Duodenal mucosa (tissue), 2 donors: ENCODE measurements around the gene LANCL2.

Experiments
- H3K27ac ChIP-seq: one replicate; pipeline ENCODE4 v1.7.0; 2013; ENCODE audit warnings: low read depth, low read length
- H3K27me3 ChIP-seq, 2 donors: one replicate each; pipeline ENCODE4 v1.7.0; 2013; ENCODE audit warnings: low read length in 2 of 2, control low read depth in 1 of 2; ENCODE audit not compliant: insufficient read depth in 2 of 2, control insufficient read depth in 1 of 2
- H3K36me3 ChIP-seq, 2 donors: one replicate each; pipeline ENCODE4 v1.7.0; 2013; ENCODE audit warnings: low read length in 2 of 2, control low read depth in 1 of 2; ENCODE audit not compliant: insufficient read depth in 2 of 2, control insufficient read depth in 1 of 2
- H3K4me1 ChIP-seq, 2 donors: one replicate each; pipeline ENCODE4 v1.7.0; 2013; ENCODE audit warnings: low read length in 2 of 2, control low read depth in 1 of 2; ENCODE audit not compliant: insufficient read depth in 2 of 2, control insufficient read depth in 1 of 2
- H3K4me3 ChIP-seq, 2 donors: one replicate each; pipeline ENCODE4 v1.7.0; 2013; ENCODE audit warnings: low read length in 2 of 2, low read depth in 1 of 2
- H3K9ac ChIP-seq, 2 donors: one replicate each; pipeline ENCODE4 v1.7.0; 2013; ENCODE audit warnings: low read length in 2 of 2, low read depth in 1 of 2
- H3K9me3 ChIP-seq, 2 donors: one replicate each; pipeline ENCODE4 v1.7.0; 2013; ENCODE audit warnings: low read length in 2 of 2, control low read depth in 1 of 2; ENCODE audit not compliant: control insufficient read depth in 1 of 2

Gene LANCL2

DNA sequence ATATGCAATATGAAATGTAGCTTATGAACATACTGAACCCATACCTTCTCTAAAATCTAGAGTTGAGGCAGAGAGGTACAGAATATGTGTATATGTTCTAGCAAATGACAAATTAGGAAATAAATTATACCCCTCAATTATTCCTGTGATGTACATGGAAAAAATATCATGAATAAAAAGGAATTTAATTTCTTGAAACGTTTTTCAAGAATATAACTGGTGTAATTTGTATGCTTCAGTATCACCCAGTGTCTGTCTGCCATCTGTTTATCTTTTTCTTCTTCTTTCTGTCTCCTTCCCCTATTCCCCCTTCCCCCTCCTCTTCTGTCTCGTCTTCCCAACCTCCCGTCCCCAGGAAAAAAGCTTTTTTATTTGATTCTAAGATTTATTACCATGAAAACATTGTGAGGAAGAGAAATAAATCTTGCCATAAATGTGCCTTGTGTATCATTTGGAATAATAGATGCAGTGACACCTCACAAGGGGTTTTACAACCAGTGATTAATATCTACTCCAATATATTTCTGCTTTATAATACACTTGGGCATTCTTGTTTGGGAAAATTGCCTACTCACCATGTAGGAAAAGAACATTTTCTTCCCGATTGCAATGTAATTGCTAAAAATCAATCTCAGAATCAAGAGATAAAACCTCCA lies 12.2 kb downstream of the LANCL2 start:
- H3K36me3 ChIP-seq: no peaks in the 10 kb centered on the region
- H3K4me3 ChIP-seq: no peak overlapping the region
- no peaks in the 10 kb centered on the region for H3K27me3 ChIP-seq
- H3K9me3 ChIP-seq: no peaks in the 10 kb centered on the region
- no peaks in the 10 kb centered on the region for H3K4me1 ChIP-seq
- no peak overlapping the region for H3K9ac ChIP-seq
- no peak overlapping the region for H3K27ac ChIP-seq

DNA sequence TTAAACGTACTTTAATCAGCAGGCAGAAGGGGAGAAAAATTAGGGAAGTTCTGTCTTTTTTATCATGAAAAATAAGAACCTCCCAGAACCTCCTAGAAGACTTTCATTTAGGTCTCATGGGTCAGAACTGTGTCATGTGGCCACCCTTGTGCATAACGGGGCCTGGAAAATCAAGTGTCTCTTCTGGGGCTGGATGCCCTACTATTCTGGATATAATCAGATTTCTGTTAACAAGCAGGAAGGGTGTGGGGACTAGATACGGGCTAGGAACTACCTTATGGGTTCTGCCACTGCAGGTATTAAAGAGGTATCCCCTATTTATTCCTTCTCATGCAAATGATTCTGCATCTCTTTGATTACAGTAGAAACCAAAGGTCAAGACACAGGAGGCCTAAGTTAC lies 14.1 kb downstream of the LANCL2 start:
- Histone ChIP-seq H3K27ac (no peak overlapping the region), H3K27me3 (no peaks in the 10 kb centered on the region)

DNA sequence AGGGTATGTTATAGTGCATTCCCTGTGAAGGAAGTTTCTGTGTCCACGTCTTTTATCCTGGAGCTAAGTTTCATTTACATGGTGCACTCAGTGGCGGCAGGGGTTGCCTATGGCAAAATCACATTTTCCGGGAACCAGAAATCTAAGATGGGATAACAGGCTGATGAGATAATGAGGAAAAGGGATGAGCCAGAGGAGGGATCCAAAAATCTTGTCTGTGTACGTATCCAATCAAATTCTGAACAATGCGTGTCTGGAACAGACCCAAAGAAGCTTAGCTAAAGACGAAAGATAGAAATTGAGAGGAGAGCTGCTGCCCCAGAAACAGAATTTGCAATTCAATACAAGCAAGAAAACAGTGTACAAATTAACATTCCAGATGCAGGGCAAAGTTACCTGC lies 16.1 kb downstream of the LANCL2 start:
- no peak overlapping the region for H3K9ac ChIP-seq
- peaks cover 6 to 9% of the 10 kb centered on the region in 2 donors for H3K9me3 ChIP-seq
- H3K36me3 ChIP-seq: no peaks in the 10 kb centered on the region
- no peaks in the 10 kb centered on the region for H3K27me3 ChIP-seq
- no peaks in the 10 kb centered on the region for H3K4me1 ChIP-seq
- no peak overlapping the region for H3K4me3 ChIP-seq
- no peak overlapping the region for H3K27ac ChIP-seq

More for the DNA sequence above, 14.1 kb downstream of the LANCL2 start:
- Histone ChIP-seq H3K9ac (no peak overlapping the region), H3K4me1 (no peaks in the 10 kb centered on the region), H3K9me3 (no peaks in the 10 kb centered on the region), H3K36me3 (no peaks in the 10 kb centered on the region), H3K4me3 (no peak overlapping the region)

DNA sequence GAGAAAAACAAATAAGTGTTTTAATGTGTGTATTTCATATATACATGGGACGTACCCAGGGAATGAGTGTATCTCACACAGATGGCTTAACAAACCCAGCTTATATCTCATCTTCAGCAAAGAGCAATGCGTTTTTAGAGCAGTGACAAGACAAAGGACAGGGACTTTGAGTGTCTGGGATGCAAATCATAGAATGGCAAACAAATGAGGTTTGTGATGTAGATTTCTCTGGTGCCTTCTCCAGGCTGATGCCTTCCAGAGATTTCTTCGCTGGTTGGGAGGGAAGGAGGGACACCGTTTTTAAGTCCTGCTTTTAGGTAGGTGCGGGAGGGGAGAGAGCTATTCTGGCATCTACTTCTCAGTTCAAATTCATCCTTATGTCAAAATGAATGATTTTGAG lies 16.6 kb downstream of the LANCL2 start:
- Histone ChIP-seq H3K27ac (no peak overlapping the region), H3K9me3 (peaks cover 11 to 14% of the 10 kb centered on the region in 2 donors), H3K9ac (no peak overlapping the region), H3K27me3 (no peaks in the 10 kb centered on the region), H3K36me3 (peaks cover 0 to 3% of the 10 kb centered on the region in 2 donors), H3K4me3 (no peak overlapping the region), H3K4me1 (no peaks in the 10 kb centered on the region)

DNA sequence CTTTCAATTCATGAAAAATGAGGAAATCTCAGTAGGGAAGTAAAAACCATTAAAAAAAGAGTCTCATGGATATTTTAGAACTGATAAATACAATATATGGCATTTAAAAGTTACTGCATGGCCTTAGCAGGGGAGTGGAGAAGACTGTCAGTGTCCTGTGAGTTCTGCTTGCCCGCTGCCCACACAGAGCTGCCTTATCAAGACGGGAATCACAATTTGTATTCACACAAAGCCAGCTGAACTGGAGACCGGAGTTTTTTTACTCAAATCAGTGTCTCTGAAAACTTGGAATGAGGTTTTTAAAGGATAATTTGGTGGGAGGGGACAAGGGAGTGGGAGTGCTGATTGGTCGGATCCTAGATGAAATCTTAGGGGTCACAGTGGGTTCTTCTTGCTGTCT lies 17.1 kb downstream of the LANCL2 start:
- H3K4me3 ChIP-seq: no peak overlapping the region
- no peak overlapping the region for H3K9ac ChIP-seq
- no peak overlapping the region for H3K27ac ChIP-seq
- H3K4me1 ChIP-seq: no peaks in the 10 kb centered on the region
- H3K36me3 ChIP-seq: peaks cover 0 to 3% of the 10 kb centered on the region in 2 donors
- H3K27me3 ChIP-seq: no peaks in the 10 kb centered on the region
- H3K9me3 ChIP-seq: peaks cover 15 to 20% of the 10 kb centered on the region in 2 donors

DNA sequence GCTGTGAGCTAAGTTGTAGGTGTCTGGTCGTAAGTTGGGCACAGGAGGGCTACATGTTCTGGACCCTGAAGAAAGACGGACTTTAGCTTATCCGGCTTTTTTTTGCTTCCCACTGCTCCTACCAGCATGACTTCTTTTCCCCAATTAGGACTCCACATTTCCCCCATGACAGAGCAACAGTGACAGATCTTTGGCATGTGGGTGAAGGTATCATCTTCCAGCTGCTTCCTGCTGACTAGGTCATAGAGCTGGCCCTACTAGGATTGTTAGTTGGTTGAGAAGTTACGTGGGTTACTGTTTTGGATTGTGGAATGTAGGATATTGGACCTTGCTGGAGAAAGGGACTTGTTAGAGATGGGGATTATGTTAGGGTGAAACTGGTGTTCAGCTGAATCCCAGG lies 21.4 kb downstream of the LANCL2 start:
- H3K4me1 ChIP-seq: no peaks in the 10 kb centered on the region
- no peaks in the 10 kb centered on the region for H3K27me3 ChIP-seq
- H3K9ac ChIP-seq: no peak overlapping the region
- H3K36me3 ChIP-seq: peaks cover 0 to 3% of the 10 kb centered on the region in 2 donors
- H3K4me3 ChIP-seq: no peak overlapping the region
- no peak overlapping the region for H3K27ac ChIP-seq
- H3K9me3 ChIP-seq: peaks cover 22 to 33% of the 10 kb centered on the region in 2 donors

DNA sequence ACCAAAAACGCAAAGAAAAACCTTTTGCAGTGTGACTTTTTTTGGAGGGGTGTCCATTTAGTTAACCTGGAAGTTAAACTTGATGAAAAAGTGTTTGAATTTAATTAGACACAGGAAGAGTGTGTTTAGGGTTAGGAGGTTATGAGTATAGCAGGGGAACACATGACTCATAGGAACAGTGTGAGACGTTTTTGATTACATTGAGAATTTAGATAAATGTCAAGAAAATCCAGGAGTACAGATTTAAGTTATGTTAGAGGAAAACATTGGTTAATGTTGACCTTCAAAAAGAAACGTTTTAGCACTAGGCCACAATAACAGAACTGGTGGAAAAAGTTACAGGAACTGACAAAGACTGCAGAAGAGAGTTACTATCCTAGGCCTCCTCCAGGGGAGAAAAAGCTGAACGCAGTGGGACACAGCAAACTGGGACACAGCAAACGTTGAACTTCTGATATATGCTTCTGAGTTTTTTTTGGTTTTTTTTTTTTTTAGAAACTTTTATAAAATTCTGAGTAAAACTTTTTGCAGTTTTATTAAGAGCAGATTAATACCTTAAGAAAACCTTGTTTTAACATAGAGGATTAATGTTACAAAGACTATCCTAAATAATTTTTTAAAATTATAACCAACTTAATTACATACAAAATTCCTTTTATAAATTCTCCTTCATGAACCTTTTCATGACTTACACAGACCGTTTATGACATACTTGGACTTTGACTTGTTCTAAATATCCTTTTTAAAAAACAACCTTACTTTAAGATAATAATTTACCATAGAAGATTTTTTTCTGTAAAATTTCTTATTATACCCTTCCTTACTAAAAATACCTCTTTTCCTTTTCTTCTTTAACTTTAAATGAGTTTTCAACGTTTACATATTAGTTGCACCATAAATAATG lies 22.2 kb downstream of the LANCL2 start:
- no peak overlapping the region for H3K4me3 ChIP-seq
- H3K27ac ChIP-seq: no peak overlapping the region
- no peaks in the 10 kb centered on the region for H3K27me3 ChIP-seq

DNA sequence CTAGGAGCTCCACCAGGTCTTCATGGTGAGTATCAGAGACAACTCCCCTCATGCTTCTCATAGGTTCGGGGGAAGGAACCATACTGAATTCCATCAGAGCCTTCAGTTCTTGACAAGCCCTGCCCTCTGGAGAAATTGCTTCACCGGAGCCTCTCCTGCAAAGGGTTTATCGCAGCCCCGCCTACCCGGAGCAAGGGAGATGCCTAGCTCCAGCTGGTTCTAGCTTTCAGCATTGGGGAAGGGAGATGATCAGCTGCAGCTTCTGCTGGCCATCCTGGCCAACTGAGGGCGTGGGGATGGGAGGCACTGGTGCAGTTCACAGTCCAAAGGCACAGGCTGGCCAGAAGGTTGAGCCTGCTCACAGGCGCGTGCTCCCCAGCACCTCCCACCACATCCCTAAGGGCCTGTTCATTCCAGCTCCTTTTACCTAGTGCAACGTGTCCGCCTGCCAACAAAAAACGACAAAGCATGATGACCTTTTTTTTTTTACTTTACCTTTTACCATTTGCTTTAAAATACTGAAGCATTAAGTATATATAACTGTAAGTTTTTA lies 31.2 kb downstream of the LANCL2 start:
- Histone ChIP-seq H3K36me3 (peaks cover 0 to 19% of the 10 kb centered on the region in 2 donors), H3K27me3 (no peaks in the 10 kb centered on the region), H3K9ac (no peak overlapping the region), H3K4me1 (no peaks in the 10 kb centered on the region), H3K9me3 (no peaks in the 10 kb centered on the region), H3K27ac (no peak overlapping the region), H3K4me3 (no peak overlapping the region)

More for the DNA sequence above, 22.2 kb downstream of the LANCL2 start:
- Histone ChIP-seq H3K36me3 (peaks cover 0 to 3% of the 10 kb centered on the region in 2 donors), H3K9me3 (peaks cover 22 to 33% of the 10 kb centered on the region in 2 donors), H3K4me1 (no peaks in the 10 kb centered on the region), H3K9ac (no peak overlapping the region)

DNA sequence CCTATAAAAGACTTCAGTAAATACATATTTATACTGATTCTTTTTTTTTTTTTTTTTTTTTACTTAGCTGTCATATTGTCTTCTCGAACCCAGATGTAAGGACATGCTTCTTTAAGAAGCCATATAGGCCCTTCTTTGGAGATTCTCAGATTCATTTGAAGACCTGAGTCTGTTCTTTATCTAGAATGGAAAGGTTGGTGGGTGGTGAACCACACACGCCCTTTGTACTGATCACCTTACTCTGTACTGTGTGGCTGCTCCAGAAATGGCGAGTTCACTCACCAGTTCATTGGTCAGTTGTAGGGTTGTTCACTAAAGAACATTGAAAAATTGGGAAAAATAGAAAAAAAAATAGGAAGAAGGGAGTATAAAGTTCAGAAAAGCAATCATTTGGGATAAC lies 32.5 kb downstream of the LANCL2 start:
- H3K4me3 ChIP-seq: no peak overlapping the region
- no peaks in the 10 kb centered on the region for H3K27me3 ChIP-seq
- H3K36me3 ChIP-seq: peaks cover 0 to 19% of the 10 kb centered on the region in 2 donors
- no peaks in the 10 kb centered on the region for H3K9me3 ChIP-seq
- H3K9ac ChIP-seq: no peak overlapping the region
- H3K27ac ChIP-seq: no peak overlapping the region
- no peaks in the 10 kb centered on the region for H3K4me1 ChIP-seq

DNA sequence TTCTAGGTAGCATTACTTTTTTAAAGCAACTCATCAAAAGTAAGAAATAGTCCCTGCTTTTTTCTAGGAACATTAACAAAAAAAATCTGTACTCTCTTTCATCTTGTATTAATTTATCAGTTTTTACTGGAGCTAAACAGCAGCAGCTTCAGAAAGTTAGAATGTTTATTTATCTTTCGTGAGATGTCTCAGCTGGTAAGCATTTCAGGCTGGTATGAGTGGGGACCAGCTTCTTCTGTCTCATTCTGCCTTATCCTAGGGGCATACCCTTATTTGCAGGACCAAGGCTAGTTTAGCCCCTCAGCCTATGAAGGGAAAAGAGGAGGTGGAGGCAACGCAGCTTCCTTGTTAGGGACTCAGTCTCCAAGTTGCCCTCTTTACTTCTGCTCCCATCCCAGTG lies 35.1 kb downstream of the LANCL2 start:
- peaks cover 3 to 14% of the 10 kb centered on the region in 2 donors for H3K36me3 ChIP-seq
- H3K9me3 ChIP-seq: no peaks in the 10 kb centered on the region
- H3K4me3 ChIP-seq: no peak overlapping the region
- H3K27me3 ChIP-seq: no peaks in the 10 kb centered on the region
- no peak overlapping the region for H3K9ac ChIP-seq
- H3K4me1 ChIP-seq: no peaks in the 10 kb centered on the region
- no peak overlapping the region for H3K27ac ChIP-seq
